Gastrocnemius medialis (tissue), 4 donors: ENCODE data around the gene NAV3. TPM values are rescaled to one million over a fixed set of nuclear protein-coding genes. Genes with fewer than 3 reads are reported as not detected.

Experiments used
- ATAC-seq, 2 donors: fragments of 150-250 bp; one replicate each; pipeline ENCODE4 v1.9.1; 2016
- DNase-seq, 2 donors: peaks; one replicate each; pipeline ENCODE4 v3.0.0-alpha.2; 2019
- H3K27ac ChIP-seq, 4 donors: fragments of 200-600 bp; sonication (generic); 1 replicate in 1 of 4; 2 replicates in 3 of 4; pipeline ENCODE4 v1.5.1; 2016 to 2018; ENCODE audit warnings: mild to moderate bottlenecking in 2 of 4, moderate library complexity in 1 of 4
- H3K27me3 ChIP-seq, 3 donors: fragments of 200-600 bp; sonication (generic) in 2 of 3; 1 replicate in 1 of 3; 2 replicates in 2 of 3; pipeline versions ENCODE4 v1.5.1 to v1.6.0; 2016 to 2019; ENCODE audit warnings: mild to moderate bottlenecking in 1 of 3, moderate library complexity in 1 of 3
- H3K36me3 ChIP-seq, 2 donors: fragments of 200-600 bp; sonication (generic) in 1 of 2; one replicate each; pipeline ENCODE4 v1.5.1; 2017 to 2018
- H3K4me1 ChIP-seq, 2 donors: fragments of 200-600 bp; sonication (generic) in 1 of 2; one replicate each; pipeline ENCODE4 v1.5.1; 2016 to 2017; ENCODE audit warnings: mild to moderate bottlenecking in 2 of 2
- H3K4me3 ChIP-seq, 4 donors: fragments of 200-600 bp; sonication (generic) in 3 of 4; 1 replicate in 1 of 4; 2 replicates in 3 of 4; pipeline ENCODE4 v1.5.1; 2016 to 2019; ENCODE audit warnings: mild to moderate bottlenecking in 2 of 4
- H3K9me3 ChIP-seq, 3 donors: fragments of 200-600 bp; sonication (generic) in 2 of 3; 1 replicate in 1 of 3; 2 replicates in 2 of 3; pipeline ENCODE4 v1.5.1; 2016 to 2019
- POLR2A ChIP-seq, 2 donors: fragments of 450-650 bp; IDR thresholded peaks; one replicate each; pipeline ENCODE4 v1.6.1; 2017; ENCODE audit warnings: antibody characterized with exemption in 2 of 2, mild to moderate bottlenecking in 2 of 2, moderate library complexity in 2 of 2
- in situ Hi-C, 4 donors: fragments of 200-750 bp; cut with MboI; loops; one replicate each; pipeline versions ENCODE4 v1.15.0 to v1.8.0; 2017; ENCODE audit warnings: low sequenced_read_pairs in 4 of 4
- intact Hi-C: fragments of 100-400 bp; cut with DNase I; formaldehyde crosslinking; loops from one replicate; pipeline ENCODE4 v1.15.1; 2023; ENCODE audit warnings: low total_unique reads
- total RNA-seq, 4 donors: library from RNA; depleted of rRNA; stranded (reverse); fragments of >200 nt; gene quantifications; one replicate each; pipeline versions ENCODE4 v1.1.0 to v1.2.3, GENCODE V29; 2016
- TF ChIP-seq, protein P1 (sequence below), 5 experiments: fragments of 450-650 bp in 3 of 5; fragments of 200-600 bp in 2 of 5; sonication (generic) in 2 of 5; IDR thresholded peaks in 4 of 5; conservative IDR thresholded peaks in 1 of 5; 1 replicate in 4 of 5; 2 replicates in 1 of 5; pipeline ENCODE4 v1.5.1; 2016 to 2019; ENCODE audit warnings: antibody characterized with exemption in 5 of 5, mild to moderate bottlenecking in 3 of 5, moderate library complexity in 3 of 5

NAV3 gene
- total RNA-seq, 4 donors from 2014 or later, result 0.87 to 2.5 (median 2.0) TPM

DNA sequence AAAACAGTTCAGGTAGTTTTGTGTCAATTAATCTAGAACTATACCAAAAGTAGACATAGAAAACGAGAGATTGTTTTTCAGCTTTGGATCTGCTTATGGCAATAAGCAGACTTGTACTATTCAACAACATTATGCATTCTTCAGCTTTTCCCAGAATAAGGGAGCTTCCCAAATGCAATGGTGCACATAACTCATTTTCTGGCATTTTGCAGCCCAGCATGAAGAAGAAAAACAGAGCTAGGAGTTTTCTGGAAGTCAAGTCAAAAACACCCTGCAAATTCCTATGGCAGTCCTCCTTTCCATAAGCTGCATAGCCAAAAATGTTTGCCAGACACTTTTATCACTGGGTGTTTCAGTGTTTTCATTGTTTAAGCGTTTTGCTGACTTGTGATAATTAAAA, 314.7 kb downstream of the NAV3 start:
- Histone ChIP-seq H3K36me3 (no peaks in the 10 kb centered on the region), H3K4me3 (no peak overlapping the region), H3K27me3 (no peaks in the 10 kb centered on the region), H3K9me3 (no peaks in the 10 kb centered on the region), H3K4me1 (no peaks in the 10 kb centered on the region), H3K27ac (no peak overlapping the region)
- DNase-seq (no peak), ATAC-seq (no peak)
- intact Hi-C loops (no loop called here), in situ Hi-C loops (no loop called here)
- TF ChIP-seq, protein P1, sequence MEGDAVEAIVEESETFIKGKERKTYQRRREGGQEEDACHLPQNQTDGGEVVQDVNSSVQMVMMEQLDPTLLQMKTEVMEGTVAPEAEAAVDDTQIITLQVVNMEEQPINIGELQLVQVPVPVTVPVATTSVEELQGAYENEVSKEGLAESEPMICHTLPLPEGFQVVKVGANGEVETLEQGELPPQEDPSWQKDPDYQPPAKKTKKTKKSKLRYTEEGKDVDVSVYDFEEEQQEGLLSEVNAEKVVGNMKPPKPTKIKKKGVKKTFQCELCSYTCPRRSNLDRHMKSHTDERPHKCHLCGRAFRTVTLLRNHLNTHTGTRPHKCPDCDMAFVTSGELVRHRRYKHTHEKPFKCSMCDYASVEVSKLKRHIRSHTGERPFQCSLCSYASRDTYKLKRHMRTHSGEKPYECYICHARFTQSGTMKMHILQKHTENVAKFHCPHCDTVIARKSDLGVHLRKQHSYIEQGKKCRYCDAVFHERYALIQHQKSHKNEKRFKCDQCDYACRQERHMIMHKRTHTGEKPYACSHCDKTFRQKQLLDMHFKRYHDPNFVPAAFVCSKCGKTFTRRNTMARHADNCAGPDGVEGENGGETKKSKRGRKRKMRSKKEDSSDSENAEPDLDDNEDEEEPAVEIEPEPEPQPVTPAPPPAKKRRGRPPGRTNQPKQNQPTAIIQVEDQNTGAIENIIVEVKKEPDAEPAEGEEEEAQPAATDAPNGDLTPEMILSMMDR (IDR thresholded peaks at IDR 0.05 in 4 of 5, conservative IDR thresholded peaks at IDR 0.05 in 1 of 5), result no peak
- TF ChIP-seq POLR2A (IDR thresholded peaks at IDR 0.05), result no peak

DNA sequence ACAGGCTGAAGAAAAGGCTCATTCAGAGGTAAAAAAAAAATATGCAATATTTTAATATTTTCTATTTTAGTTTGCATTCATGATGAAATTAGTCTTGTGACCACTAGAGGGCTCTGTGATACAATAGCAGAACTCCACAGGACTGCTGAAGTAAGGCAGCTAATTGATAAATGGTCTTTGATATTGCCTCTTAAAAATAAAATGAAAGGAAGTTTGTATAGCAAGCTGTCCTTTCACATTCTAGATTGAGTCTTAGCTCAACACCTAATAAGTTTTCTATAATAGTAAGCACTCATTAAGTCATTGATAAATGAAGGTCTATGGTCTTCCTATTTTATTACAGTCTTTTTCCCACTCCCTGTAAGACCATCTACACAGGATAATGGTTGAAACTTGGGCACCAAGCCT, 315.7 kb downstream of the NAV3 start:
- intact Hi-C loops, result no loop called here
- TF ChIP-seq POLR2A (IDR thresholded peaks at IDR 0.05), result no peak
- TF ChIP-seq, protein P1 (IDR thresholded peaks at IDR 0.05 in 4 of 5, conservative IDR thresholded peaks at IDR 0.05 in 1 of 5), result peak in 4 of 5 experiments; percentile 25 to 62 (median 39)
- ATAC-seq (no peak), DNase-seq (no peak)
- H3K4me1 ChIP-seq, result no peaks in the 10 kb centered on the region
- no peak overlapping the region for H3K4me3 ChIP-seq
- no peaks in the 10 kb centered on the region for H3K9me3 ChIP-seq
- no peaks in the 10 kb centered on the region for H3K27me3 ChIP-seq
- no peaks in the 10 kb centered on the region for H3K36me3 ChIP-seq
- in situ Hi-C loops, result no loop called here
- H3K27ac ChIP-seq, result no peak overlapping the region

DNA sequence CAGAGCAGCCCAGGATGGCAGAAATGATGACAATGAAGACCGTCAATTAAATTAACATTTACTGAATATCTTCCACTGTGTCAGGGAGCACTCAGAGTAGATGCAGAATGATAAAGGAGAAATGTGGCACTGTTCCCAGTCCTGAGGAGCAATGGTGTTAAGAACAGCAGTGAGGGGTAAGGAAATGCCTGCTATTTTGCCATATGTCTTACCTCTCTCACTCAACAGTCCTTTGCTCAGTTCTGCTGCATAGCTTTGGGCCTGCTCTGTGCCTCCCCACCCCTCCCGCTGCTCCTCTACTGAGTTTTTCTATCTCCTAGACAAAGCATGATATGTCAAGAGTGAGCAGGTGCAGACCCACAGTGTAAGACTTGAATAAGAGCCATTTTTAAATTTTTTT, 318.8 kb downstream of the NAV3 start:
- ATAC-seq (no peak), DNase-seq (no peak)
- Histone ChIP-seq H3K36me3 (no peaks in the 10 kb centered on the region), H3K4me3 (no peak overlapping the region), H3K27me3 (no peaks in the 10 kb centered on the region), H3K27ac (no peak overlapping the region), H3K4me1 (no peaks in the 10 kb centered on the region), H3K9me3 (no peaks in the 10 kb centered on the region)
- intact Hi-C loops (no loop called here), in situ Hi-C loops (no loop called here)
- no peak for TF ChIP-seq POLR2A (IDR thresholded peaks at IDR 0.05)
- TF ChIP-seq, protein P1 (IDR thresholded peaks at IDR 0.05 in 4 of 5, conservative IDR thresholded peaks at IDR 0.05 in 1 of 5), result no peak

GRCh38 chr12:78155546-78155945, 324.9 kb downstream of the NAV3 start:
- Histone ChIP-seq H3K27me3 (no peaks in the 10 kb centered on the region), H3K36me3 (no peaks in the 10 kb centered on the region), H3K4me1 (no peaks in the 10 kb centered on the region), H3K4me3 (no peak overlapping the region), H3K27ac (no peak overlapping the region), H3K9me3 (no peaks in the 10 kb centered on the region)
- no peak for ATAC-seq
- no peak for TF ChIP-seq POLR2A (IDR thresholded peaks at IDR 0.05)
- TF ChIP-seq, protein P1 (IDR thresholded peaks at IDR 0.05 in 4 of 5, conservative IDR thresholded peaks at IDR 0.05 in 1 of 5), result no peak
- intact Hi-C loops, result no loop called here
- in situ Hi-C loops, result no loop called here
- DNase-seq, result no peak

DNA sequence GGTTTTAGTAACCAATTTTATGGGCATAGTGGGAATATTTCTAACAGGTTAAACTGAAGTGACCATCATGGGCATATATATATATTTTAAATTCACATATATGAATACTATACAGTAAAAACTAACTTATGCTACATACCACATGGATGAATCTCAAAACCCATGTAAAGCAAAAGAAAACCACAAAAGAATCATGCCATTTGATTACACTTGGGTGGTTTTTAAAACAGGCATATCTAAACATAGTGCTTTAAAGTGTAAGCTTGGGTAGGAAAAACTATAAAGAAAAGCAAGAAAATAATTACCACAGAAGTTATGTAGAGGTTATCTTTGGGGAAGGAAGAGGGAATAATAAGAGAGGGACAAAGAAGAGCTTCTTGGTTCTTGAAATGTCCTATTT, 326.1 kb downstream of the NAV3 start:
- no peaks in the 10 kb centered on the region for H3K9me3 ChIP-seq
- no peak for ATAC-seq
- intact Hi-C loops, result no loop called here
- no peak for DNase-seq
- no peaks in the 10 kb centered on the region for H3K27me3 ChIP-seq
- H3K4me1 ChIP-seq, result no peaks in the 10 kb centered on the region
- in situ Hi-C loops, result no loop called here
- H3K4me3 ChIP-seq, result no peak overlapping the region
- no peak for TF ChIP-seq POLR2A (IDR thresholded peaks at IDR 0.05)
- TF ChIP-seq, protein P1 (IDR thresholded peaks at IDR 0.05 in 4 of 5, conservative IDR thresholded peaks at IDR 0.05 in 1 of 5), result no peak
- H3K36me3 ChIP-seq, result no peaks in the 10 kb centered on the region
- no peak overlapping the region for H3K27ac ChIP-seq
